Endothelial cell of umbilical vein (primary cell): Measurements from ENCODE around the gene POU5F1. TPM values are rescaled to one million over a fixed set of nuclear protein-coding genes. Genes with fewer than 3 reads are reported as not detected.
"Not testable (repeated sequence)": the region's sequence is repeated elsewhere in the genome, so short reads cannot be mapped to it uniquely, and the experiment has no call there.

ENCODE experiments used
- BruUV-seq: library from RNA; stranded (reverse); fragments of 400-500 nt; replicated peaks from 2 replicates; lab custom pipeline; 2021; lab: Mats Ljungman, UMichigan
- CTCF ChIA-PET: fragments of 300-600, 350-600 bp; sonication (Branson Sonifier 250); formaldehyde crosslinking; loops from one replicate; lab custom pipeline; 2021; ENCODE audit warnings: antibody characterized with exemption, inconsistent platforms; lab: Charles Lee
- POLR2A ChIA-PET: fragments of 300-600, 350-600 bp; sonication (Branson Sonifier 250); formaldehyde crosslinking; loops from one replicate; lab custom pipeline; 2021; ENCODE audit warnings: antibody characterized with exemption, inconsistent platforms; lab: Charles Lee
- DNase-seq: peaks from one replicate; pipeline ENCODE4 v3.0.0-alpha.2; 2011; ENCODE audit warnings: low read depth, low spot score
- FAIRE-seq: peaks from 2 replicates; lab custom pipeline; 2011; peaks lifted over from hg19 to GRCh38; lab: Jason Lieb, UNC
- H2AFZ ChIP-seq: 2 replicates; pipeline ENCODE4 v1.6.0; 2012; ENCODE audit warnings: low read depth, low read length, control low read depth, inconsistent platforms
- H3K27ac ChIP-seq: 2 replicates; pipeline ENCODE4 v1.5.1; 2011; ENCODE audit warnings: low read depth, mild to moderate bottlenecking, control low read depth, low read length, moderate library complexity; ENCODE audit not compliant: insufficient read depth
- H3K27me3 ChIP-seq, 2 experiments: 2 replicates each; pipeline versions ENCODE4 v1.6.0 to v1.6.1; 2011; ENCODE audit warnings: low read length in 2 of 2, mixed read lengths in 1 of 2; ENCODE audit not compliant: control insufficient read depth in 2 of 2, insufficient read depth in 2 of 2
- H3K36me3 ChIP-seq, 2 experiments: 2 replicates in 1 of 2; 3 replicates in 1 of 2; pipeline ENCODE4 v1.5.1; 2011; ENCODE audit warnings: low read length in 2 of 2, mild to moderate bottlenecking in 1 of 2, moderate library complexity in 1 of 2; ENCODE audit not compliant: control insufficient read depth in 2 of 2, insufficient read depth in 2 of 2; ENCODE audit errors: extremely low read depth in 1 of 2
- H3K4me1 ChIP-seq: 3 replicates; pipeline ENCODE4 v1.5.1; 2011; ENCODE audit warnings: mild to moderate bottlenecking, low read length; ENCODE audit not compliant: control insufficient read depth, insufficient read depth; ENCODE audit errors: extremely low read depth
- H3K4me2 ChIP-seq: 2 replicates; pipeline ENCODE4 v1.6.1; 2011; ENCODE audit warnings: low read length, control low read depth, mixed read lengths; ENCODE audit not compliant: insufficient read depth
- H3K4me3 ChIP-seq, 3 experiments: fragments of 200-600 bp in 1 of 3; sonication (generic), shearing (Covaris generic) in 1 of 3; replicated peaks in 1 of 3; 2 replicates each; pipeline ENCODE4 v1.5.1; 2011 to 2016; ENCODE audit warnings: control low read depth in 3 of 3, low read length in 3 of 3, mild to moderate bottlenecking in 2 of 3, inconsistent platforms in 1 of 3, low read depth in 1 of 3, moderate library complexity in 1 of 3; ENCODE audit not compliant: insufficient read depth in 1 of 3
- H3K79me2 ChIP-seq: 2 replicates; pipeline ENCODE4 v1.6.0; 2012; ENCODE audit warnings: low read length, inconsistent platforms; ENCODE audit not compliant: control insufficient read depth, insufficient read depth
- H3K9ac ChIP-seq: replicated peaks from 2 replicates; pipeline ENCODE3; 2011; ENCODE audit warnings: low read length, control low read depth; ENCODE audit not compliant: insufficient read depth; ENCODE audit errors: extremely low read depth
- H3K9me1 ChIP-seq: replicated peaks from 3 replicates; pipeline ENCODE4 v1.6.0; 2011; ENCODE audit warnings: mild to moderate bottlenecking, low read length; ENCODE audit not compliant: control insufficient read depth, insufficient read depth; ENCODE audit errors: extremely low read depth
- H3K9me3 ChIP-seq: replicated peaks from 2 replicates; pipeline ENCODE4 v1.5.1; 2012; ENCODE audit warnings: low read length, inconsistent platforms; ENCODE audit not compliant: control insufficient read depth, insufficient read depth
- H4K20me1 ChIP-seq: replicated peaks from 2 replicates; pipeline ENCODE3; 2011; ENCODE audit warnings: mild to moderate bottlenecking, low read length; ENCODE audit not compliant: control insufficient read depth, insufficient read depth; ENCODE audit errors: extremely low read depth
- CTCF ChIP-seq, 2 donors: IDR thresholded peaks; 1 replicate in 1 of 2; 2 replicates in 1 of 2; pipeline ENCODE4 v1.5.1; 2011; ENCODE audit warnings: low read length in 2 of 2, mild to moderate bottlenecking in 2 of 2, moderate library complexity in 2 of 2, control low read depth in 1 of 2, inconsistent platforms in 1 of 2, low read depth in 1 of 2; ENCODE audit not compliant: insufficient read depth in 1 of 2; ENCODE audit errors: extremely low read depth in 1 of 2
- EZH2 ChIP-seq: IDR thresholded peaks from 2 replicates; pipeline ENCODE4 v1.6.1; 2012; ENCODE audit warnings: borderline replicate concordance, low read depth, mild to moderate bottlenecking, moderate library complexity, low read length, inconsistent platforms; ENCODE audit not compliant: severe bottlenecking
- FOS ChIP-seq: IDR thresholded peaks from 2 replicates; pipeline ENCODE4 v1.6.1; 2011; ENCODE audit warnings: mild to moderate bottlenecking, low read length, moderate library complexity, borderline replicate concordance; ENCODE audit not compliant: insufficient read depth
- POLR2A ChIP-seq: IDR thresholded peaks from 2 replicates; pipeline ENCODE4 v1.6.1; 2012; ENCODE audit warnings: low read depth, mild to moderate bottlenecking, control low read depth, low read length
- POLR2AphosphoS5 ChIP-seq: IDR thresholded peaks from 2 replicates; pipeline ENCODE4 v1.6.1; 2012; ENCODE audit warnings: low read depth, mild to moderate bottlenecking, control low read depth, low read length, moderate library complexity; ENCODE audit not compliant: insufficient read depth
- dilution Hi-C: fragments of 300-500 bp; cut with MboI; formaldehyde crosslinking; loops from one replicate; pipeline ENCODE4 v1.15.0; 2019; ENCODE audit warnings: low sequenced_read_pairs; ENCODE audit not compliant: extremely low pct_ligation_motif_present
- intact Hi-C: fragments of 100-400 bp; cut with micrococcal nuclease; formaldehyde crosslinking; loops from one replicate; pipeline ENCODE4 v1.10.0; 2022
- polyA plus RNA-seq, 4 experiments: library from polyadenylated mRNA; depleted of rRNA in 3 of 4; stranded (reverse) in 3 of 4; unstranded in 1 of 4; fragments of >200 nt; gene quantifications; 2 replicates each; pipeline versions ENCODE4 v1.2.1 to v1.2.3, GENCODE V29; 2011 to 2012; ENCODE audit warnings: missing spikeins in 1 of 4
- total RNA-seq: library from RNA; stranded (reverse); gene quantifications from 2 replicates; pipeline ENCODE4 v1.2.3, GENCODE V29; 2021

Gene POU5F1
- total and polyA plus RNA-seq, 2 donors (not counting 3 experiments of a cell fraction or from before 2014, with no cell fraction given) = 0.63 TPM; not detected in 1

- Histone ChIP-seq H3K27me3 (no peaks in the 10 kb centered on the region), H3K79me2 (no peaks in the 10 kb centered on the region), H3K9me1 (no peaks in the 10 kb centered on the region), H4K20me1 (no peaks in the 10 kb centered on the region), H3K4me1 (no peaks in the 10 kb centered on the region), H3K4me3 (no peak overlapping the region), H3K9me3 (no peaks in the 10 kb centered on the region), H3K9ac (no peak overlapping the region), H2AFZ (no peak overlapping the region), H3K36me3 (no peaks in the 10 kb centered on the region), H3K27ac (no peak overlapping the region), H3K4me2 (no peak overlapping the region)
- DNase-seq (no peak), FAIRE-seq (no peak)
- intact Hi-C loops (no loop called here), dilution Hi-C loops (no loop called here)
- TF ChIP-seq CTCF (IDR thresholded peaks at IDR 0.05; ENCODE audit: extremely low read depth in 1 of 2, insufficient read depth in 1 of 2, low read depth in 1 of 2, low read length in 2 of 2) (no peak), POLR2A (no peak), EZH2 (no peak), FOS (no peak), POLR2AphosphoS5 (no peak)
- POLR2A ChIA-PET = no interaction called here
- no TSS peak for BruUV-seq
- CTCF ChIA-PET = interaction anchor here (1.3 kb wide), 1 partner anchor 13 kb away, joined by 3 read pairs; the partner anchor contains the start of genes CCHCR1 and TCF19
Measured at GRCh38 chr6:31170987-31171671, 647 bp upstream of the POU5F1 start.

GRCh38 chr6:31169858-31170599 is 453 bp downstream of the POU5F1 start:
- dilution Hi-C loops, H4K20me1 ChIP-seq, BruUV-seq, H2AFZ ChIP-seq, H3K9ac ChIP-seq, H3K4me3 ChIP-seq, H3K79me2 ChIP-seq, H3K36me3 ChIP-seq, DNase-seq, intact Hi-C loops, H3K4me1 ChIP-seq, POLR2A ChIA-PET, H3K9me1 ChIP-seq, H3K27me3 ChIP-seq, FAIRE-seq, H3K27ac ChIP-seq, H3K4me2 ChIP-seq, H3K9me3 ChIP-seq: not testable (repeated sequence)
- CTCF ChIA-PET = interaction anchor here (0.6 to 1.0 kb wide), 3 partner anchors 10 to 33 kb away, joined by 3 to 4 read pairs (median 4); no protein-coding TSS in a partner anchor
